SK-N-SH treated with all-trans-retinoic acid at 6 μM for 48 hours (cell line): ENCODE data around the gene RGS6.

Source experiments
- ATAC-seq: fragments of 200-7000 bp; cut with Tn5 transposase; 3 replicates; pipeline ENCODE4 v1.9.1; 2020; ENCODE audit warnings: mild to moderate bottlenecking, moderate library complexity
- BACH2 ChIP-seq: fragments of 250-450 bp; sonication (Bioruptor Pico); IDR thresholded peaks from 2 replicates; pipeline ENCODE4 v1.9.0; 2021; ENCODE audit warnings: mild to moderate bottlenecking, borderline replicate concordance
- CREB5 ChIP-seq: fragments of 250-450 bp; sonication (Bioruptor Pico); IDR thresholded peaks from 2 replicates; pipeline ENCODE4 v1.5.1; 2020; ENCODE audit warnings: low read depth, mild to moderate bottlenecking, moderate library complexity
- CSDC2 ChIP-seq: fragments of 250-450 bp; sonication (Bioruptor Pico); IDR thresholded peaks from 2 replicates; pipeline ENCODE4 v1.5.0; 2020; ENCODE audit warnings: mild to moderate bottlenecking, moderate library complexity
- ESRRG ChIP-seq: fragments of 250-450 bp; sonication (Bioruptor Pico); IDR thresholded peaks from 2 replicates; pipeline ENCODE4 v1.6.1; 2021; ENCODE audit warnings: mild to moderate bottlenecking
- GLIS3 ChIP-seq: fragments of 250-450 bp; sonication (Bioruptor Pico); IDR thresholded peaks from 2 replicates; pipeline ENCODE4 v1.5.0; 2020; ENCODE audit warnings: mild to moderate bottlenecking, moderate library complexity
- ISL1 ChIP-seq: fragments of 250-450 bp; sonication (Bioruptor Pico); IDR thresholded peaks from 2 replicates; pipeline ENCODE4 v2.1.2; 2022; ENCODE audit warnings: mild to moderate bottlenecking, moderate library complexity
- OSR1 ChIP-seq: fragments of 250-450 bp; sonication (Bioruptor Pico); IDR thresholded peaks from 2 replicates; pipeline ENCODE4 v1.8.0; 2022; ENCODE audit warnings: moderate library complexity, mild to moderate bottlenecking, inconsistent platforms
- PATZ1 ChIP-seq: fragments of 250-450 bp; sonication (Bioruptor Pico); IDR thresholded peaks from 2 replicates; pipeline ENCODE4 v1.8.0; 2020; ENCODE audit warnings: mild to moderate bottlenecking, moderate library complexity, borderline replicate concordance
- PPARA ChIP-seq: fragments of 250-450 bp; sonication (Bioruptor Pico); IDR thresholded peaks from 2 replicates; pipeline ENCODE4 v1.5.0; 2020; ENCODE audit warnings: mild to moderate bottlenecking, borderline replicate concordance
- RARB ChIP-seq: fragments of 250-450 bp; sonication (Bioruptor Pico); IDR thresholded peaks from 2 replicates; pipeline ENCODE4 v1.8.0; 2021; ENCODE audit warnings: mild to moderate bottlenecking, moderate library complexity
- SNAI2 ChIP-seq: fragments of 250-450 bp; sonication (Bioruptor Pico); IDR thresholded peaks from 2 replicates; pipeline ENCODE4 v1.5.0; 2020; ENCODE audit warnings: mild to moderate bottlenecking, moderate library complexity
- TCF4 ChIP-seq: fragments of 250-450 bp; sonication (Bioruptor Pico); IDR thresholded peaks from 2 replicates; pipeline ENCODE4 v1.8.0; 2021; ENCODE audit warnings: mild to moderate bottlenecking, moderate library complexity, borderline replicate concordance
- TOX ChIP-seq: fragments of 250-450 bp; sonication (Bioruptor Pico); IDR thresholded peaks from 2 replicates; pipeline ENCODE4 v1.8.0; 2021; ENCODE audit warnings: mild to moderate bottlenecking, moderate library complexity, borderline replicate concordance
- TSHZ2 ChIP-seq: fragments of 250-450 bp; sonication (Bioruptor Pico); IDR thresholded peaks from 2 replicates; pipeline ENCODE4 v1.5.0; 2020; ENCODE audit warnings: mild to moderate bottlenecking, moderate library complexity
- ZC3H10 ChIP-seq: fragments of 250-450 bp; sonication (Bioruptor Pico); IDR thresholded peaks from 2 replicates; pipeline ENCODE4 v1.5.1; 2021; ENCODE audit warnings: mild to moderate bottlenecking, moderate library complexity
- ZNF565 ChIP-seq: fragments of 450-650 bp; formaldehyde crosslinking; conservative IDR thresholded peaks from 2 replicates; pipeline ENCODE4 v1.5.0; 2020; ENCODE audit warnings: low read depth, mild to moderate bottlenecking, moderate library complexity
- ZNF8 ChIP-seq: fragments of 450-650 bp; formaldehyde crosslinking; IDR thresholded peaks from 2 replicates; pipeline ENCODE4 v1.5.0; 2020; ENCODE audit warnings: mild to moderate bottlenecking, moderate library complexity
- TF ChIP-seq, protein P1 (sequence below): fragments of 250-450 bp; sonication (Bioruptor Pico); IDR thresholded peaks from 2 replicates; pipeline ENCODE4 v1.8.0; 2021; ENCODE audit warnings: low read depth, mild to moderate bottlenecking, moderate library complexity, borderline replicate concordance
- TF ChIP-seq, protein P2 (sequence below): fragments of 250-450 bp; sonication (Bioruptor Pico); IDR thresholded peaks from 2 replicates; pipeline ENCODE4 v1.5.1; 2021; ENCODE audit warnings: mild to moderate bottlenecking, moderate library complexity

Gene RGS6

GRCh38 chr14:72052356-72052755 is 120.1 kb downstream of the RGS6 start (continued):
- TF ChIP-seq ZNF8 (CRISPR knock-in tag) (no peak), TSHZ2 (CRISPR knock-in tag) (no peak)
- TF ChIP-seq, all 23 proteins: peak for 0

DNA sequence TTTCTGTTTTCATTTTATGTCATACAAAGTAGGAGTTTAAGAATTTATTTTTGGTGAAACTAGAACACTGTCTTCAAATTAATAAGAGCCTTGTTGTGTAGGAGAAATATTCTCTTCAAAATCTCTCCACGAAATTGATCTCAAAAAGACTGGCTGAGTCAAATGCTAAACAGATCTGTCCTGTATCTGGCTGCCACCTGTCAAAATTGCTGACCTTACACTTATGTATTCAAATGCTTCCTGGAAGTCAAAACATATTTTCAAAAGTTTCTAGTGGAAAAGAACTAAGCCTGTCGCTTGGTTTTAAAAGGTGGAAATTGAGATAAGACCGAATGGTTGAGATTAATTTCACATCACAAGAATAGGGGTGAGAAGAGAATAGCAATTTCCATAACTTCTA is 121.4 kb downstream of the RGS6 start:
- no peak for ATAC-seq
- TF ChIP-seq SNAI2 (CRISPR knock-in tag): no peak
- no peak for TF ChIP-seq TSHZ2 (CRISPR knock-in tag)
- no peak for TF ChIP-seq TOX (CRISPR knock-in tag)
- no peak for TF ChIP-seq RARB (CRISPR knock-in tag)
- no peak for TF ChIP-seq ZNF565
- no peak for TF ChIP-seq TCF4
- TF ChIP-seq ZNF8 (CRISPR knock-in tag): no peak
- no peak for TF ChIP-seq PATZ1 (CRISPR knock-in tag)
- no peak for TF ChIP-seq ISL1 (CRISPR knock-in tag)

DNA sequence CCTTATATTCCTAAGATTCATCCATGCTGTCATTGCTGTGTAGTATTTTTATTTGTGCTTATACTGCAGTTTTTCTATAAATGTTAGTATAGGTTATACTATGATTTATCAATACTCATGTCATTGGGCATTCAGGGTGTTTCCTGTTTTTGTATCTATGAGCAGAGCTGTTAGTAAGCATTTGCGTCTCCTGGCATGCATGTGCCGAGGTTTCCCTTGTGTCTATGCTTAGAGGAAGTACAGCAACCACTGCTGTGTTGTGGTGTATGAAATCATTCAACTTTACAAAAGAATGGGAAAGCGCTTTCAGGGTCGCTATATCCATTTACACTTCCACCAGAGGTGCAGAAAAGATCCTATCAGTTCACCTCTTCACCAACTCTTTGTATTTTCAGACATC is 122.7 kb downstream of the RGS6 start:
- no peak for ATAC-seq
- no peak for TF ChIP-seq CREB5 (CRISPR knock-in tag)
- TF ChIP-seq ZC3H10 (CRISPR knock-in tag): no peak
- TF ChIP-seq PATZ1 (CRISPR knock-in tag): no peak

- ATAC-seq: no peak
- TF ChIP-seq, protein P1, sequence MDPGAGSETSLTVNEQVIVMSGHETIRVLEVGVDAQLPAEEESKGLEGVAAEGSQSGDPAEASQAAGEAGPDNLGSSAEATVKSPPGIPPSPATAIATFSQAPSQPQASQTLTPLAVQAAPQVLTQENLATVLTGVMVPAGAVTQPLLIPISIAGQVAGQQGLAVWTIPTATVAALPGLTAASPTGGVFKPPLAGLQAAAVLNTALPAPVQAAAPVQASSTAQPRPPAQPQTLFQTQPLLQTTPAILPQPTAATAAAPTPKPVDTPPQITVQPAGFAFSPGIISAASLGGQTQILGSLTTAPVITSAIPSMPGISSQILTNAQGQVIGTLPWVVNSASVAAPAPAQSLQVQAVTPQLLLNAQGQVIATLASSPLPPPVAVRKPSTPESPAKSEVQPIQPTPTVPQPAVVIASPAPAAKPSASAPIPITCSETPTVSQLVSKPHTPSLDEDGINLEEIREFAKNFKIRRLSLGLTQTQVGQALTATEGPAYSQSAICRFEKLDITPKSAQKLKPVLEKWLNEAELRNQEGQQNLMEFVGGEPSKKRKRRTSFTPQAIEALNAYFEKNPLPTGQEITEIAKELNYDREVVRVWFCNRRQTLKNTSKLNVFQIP (CRISPR knock-in tag): no peak
- TF ChIP-seq ESRRG (CRISPR knock-in tag): no peak
- TF ChIP-seq, protein P2, sequence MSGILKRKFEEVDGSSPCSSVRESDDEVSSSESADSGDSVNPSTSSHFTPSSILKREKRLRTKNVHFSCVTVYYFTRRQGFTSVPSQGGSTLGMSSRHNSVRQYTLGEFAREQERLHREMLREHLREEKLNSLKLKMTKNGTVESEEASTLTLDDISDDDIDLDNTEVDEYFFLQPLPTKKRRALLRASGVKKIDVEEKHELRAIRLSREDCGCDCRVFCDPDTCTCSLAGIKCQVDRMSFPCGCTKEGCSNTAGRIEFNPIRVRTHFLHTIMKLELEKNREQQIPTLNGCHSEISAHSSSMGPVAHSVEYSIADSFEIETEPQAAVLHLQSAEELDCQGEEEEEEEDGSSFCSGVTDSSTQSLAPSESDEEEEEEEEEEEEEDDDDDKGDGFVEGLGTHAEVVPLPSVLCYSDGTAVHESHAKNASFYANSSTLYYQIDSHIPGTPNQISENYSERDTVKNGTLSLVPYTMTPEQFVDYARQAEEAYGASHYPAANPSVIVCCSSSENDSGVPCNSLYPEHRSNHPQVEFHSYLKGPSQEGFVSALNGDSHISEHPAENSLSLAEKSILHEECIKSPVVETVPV (CRISPR knock-in tag): no peak
- TF ChIP-seq TOX (CRISPR knock-in tag): no peak
- no peak for TF ChIP-seq BACH2 (CRISPR knock-in tag)
- no peak for TF ChIP-seq ZNF8 (CRISPR knock-in tag)
- TF ChIP-seq OSR1 (CRISPR knock-in tag): no peak
- no peak for TF ChIP-seq RARB (CRISPR knock-in tag)
- TF ChIP-seq ISL1 (CRISPR knock-in tag): no peak
- TF ChIP-seq CREB5 (CRISPR knock-in tag): no peak
- no peak for TF ChIP-seq PPARA (CRISPR knock-in tag)
- TF ChIP-seq SNAI2 (CRISPR knock-in tag): no peak
- no peak for TF ChIP-seq CSDC2 (CRISPR knock-in tag)
- TF ChIP-seq GLIS3 (CRISPR knock-in tag): no peak
Observed at GRCh38 chr14:72057701-72058285, 125.6 kb downstream of the RGS6 start.
